ENCODE results near the gene C1orf167.

C1orf167 gene

DNA sequence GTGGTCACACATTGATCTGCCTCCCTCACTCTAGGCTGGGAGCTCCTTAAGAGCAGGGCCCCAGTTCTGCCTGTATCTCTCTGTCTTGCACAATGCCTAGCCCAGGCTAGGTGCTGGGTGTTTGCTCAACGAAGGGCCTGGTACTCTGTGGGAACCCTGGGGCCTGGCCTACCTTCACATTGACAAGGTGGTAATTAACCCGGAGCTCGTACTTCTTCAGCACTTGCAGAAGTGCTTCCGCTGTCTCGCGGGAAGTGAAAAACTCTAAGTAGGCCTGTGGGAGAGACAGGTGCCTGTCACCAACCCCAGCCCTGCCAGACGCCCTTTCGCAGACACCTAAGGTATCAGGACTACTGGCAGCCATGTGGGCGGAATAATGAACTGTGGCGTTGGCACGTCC, 30.1 kb downstream of the C1orf167 start:
- Histone ChIP-seq H3K36me3 (replicated peaks in 1 of 2; ENCODE audit: control insufficient read depth in 2 of 2, insufficient read depth in 2 of 2, low read length in 2 of 2) (peaks cover 18 to 55% of the 10 kb centered on the region in 2 donors), H3K4me3 (ENCODE audit: low read length in 2 of 2) (no peak overlapping the region), H2BK120ac (ENCODE audit: low read depth, low read length) (no peak overlapping the region), H4K91ac (ENCODE audit: low read depth, low read length, poor library complexity) (no peak overlapping the region), H3K14ac (ENCODE audit: low read length) (no peak overlapping the region), H3K27ac (replicated peaks; ENCODE audit: low read length) (no peak overlapping the region), H3K4me1 (ENCODE audit: control insufficient read depth in 2 of 2, insufficient read depth in 1 of 2, low read depth in 1 of 2, low read length in 2 of 2) (peaks cover 17 to 22% of the 10 kb centered on the region in 2 donors), H2AFZ (ENCODE audit: low read length) (no peak overlapping the region), H3K18ac (ENCODE audit: low read length) (no peak overlapping the region), H2BK5ac (ENCODE audit: low read length) (no peak overlapping the region), H3K9ac (ENCODE audit: low read depth, low read length, poor library complexity) (peak overlapping the region; percentile 73), H2BK15ac (ENCODE audit: low read length) (no peak overlapping the region), H3K4me2 (ENCODE audit: insufficient read depth, low read length, poor library complexity, severe bottlenecking) (no peak overlapping the region), H2BK12ac (ENCODE audit: low read length) (no peak overlapping the region), H2AK5ac (ENCODE audit: low read depth, low read length) (no peak overlapping the region), H3K9me3 (replicated peaks in 1 of 2; ENCODE audit: control insufficient read depth in 2 of 2, insufficient read depth in 1 of 2, low read depth in 1 of 2, low read length in 2 of 2) (peaks cover 0 to 2% of the 10 kb centered on the region in 2 donors), H3K79me1 (ENCODE audit: low read depth, low read length) (peaks cover 2% of the 10 kb centered on the region), H3K27me3 (ENCODE audit: control insufficient read depth in 3 of 3, insufficient read depth in 3 of 3, low read depth in 1 of 3, low read length in 3 of 3) (no peaks in the 10 kb centered on the region), H3K4ac (ENCODE audit: low read length) (no peak overlapping the region), H4K8ac (ENCODE audit: low read depth, low read length) (no peak overlapping the region), H3K23ac (ENCODE audit: low read depth, low read length, poor library complexity) (no peak overlapping the region)
- WGBS, 2 donors (ENCODE audit: extremely low coverage in 2 of 2, insufficient read length in 2 of 2, insufficient replicate concordance in 1 of 2) = no CpG with 5 or more reads among the region's 11 CpGs
- DNase-seq (ENCODE audit: low spot score) = no peak

DNA sequence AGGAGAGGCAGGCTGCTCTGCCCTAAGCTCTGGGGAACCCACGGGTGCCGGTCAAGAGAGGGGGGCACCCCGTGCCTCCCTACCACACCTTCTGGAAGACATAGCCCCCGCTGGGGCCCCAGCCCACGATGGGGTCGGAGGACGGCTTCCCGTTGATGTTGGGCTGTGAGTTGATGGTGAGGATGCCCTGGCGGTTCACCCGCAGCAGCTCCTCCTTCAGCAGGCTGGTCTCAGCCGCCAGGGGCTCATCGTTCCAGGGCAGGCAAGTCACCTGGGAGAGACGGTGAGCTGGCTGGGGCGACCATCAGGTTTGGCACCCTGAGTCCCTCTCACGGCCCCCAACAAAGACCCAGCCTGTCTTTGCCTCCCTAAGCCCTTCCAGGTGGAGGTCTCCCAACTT, 31.8 kb downstream of the C1orf167 start:
- H3K18ac ChIP-seq (ENCODE audit: low read length) = no peak overlapping the region
- no CpG with 5 or more reads among the region's 15 CpGs for WGBS, 2 donors (ENCODE audit: extremely low coverage in 2 of 2, insufficient read length in 2 of 2, insufficient replicate concordance in 1 of 2)
- peaks cover 18 to 62% of the 10 kb centered on the region in 2 donors for H3K36me3 ChIP-seq (replicated peaks in 1 of 2; ENCODE audit: control insufficient read depth in 2 of 2, insufficient read depth in 2 of 2, low read length in 2 of 2)
- H2BK12ac ChIP-seq (ENCODE audit: low read length) = no peak overlapping the region
- H3K4me3 ChIP-seq (ENCODE audit: low read length in 2 of 2) = peak overlapping the region in 1 of 2 donors; percentile 17
- no peak overlapping the region for H3K14ac ChIP-seq (ENCODE audit: low read length)
- H3K9me3 ChIP-seq (replicated peaks in 1 of 2; ENCODE audit: control insufficient read depth in 2 of 2, insufficient read depth in 1 of 2, low read depth in 1 of 2, low read length in 2 of 2) = peaks cover 0 to 2% of the 10 kb centered on the region in 2 donors
- no peak overlapping the region for H3K27ac ChIP-seq (replicated peaks; ENCODE audit: low read length)
- no peak overlapping the region for H2BK15ac ChIP-seq (ENCODE audit: low read length)
- H3K27me3 ChIP-seq (ENCODE audit: control insufficient read depth in 3 of 3, insufficient read depth in 3 of 3, low read depth in 1 of 3, low read length in 3 of 3) = no peaks in the 10 kb centered on the region
- no peak for DNase-seq (ENCODE audit: low spot score)
- no peak overlapping the region for H3K4ac ChIP-seq (ENCODE audit: low read length)
- H4K91ac ChIP-seq (ENCODE audit: low read depth, low read length, poor library complexity) = no peak overlapping the region
- H4K8ac ChIP-seq (ENCODE audit: low read depth, low read length) = no peak overlapping the region
- H3K4me2 ChIP-seq (ENCODE audit: insufficient read depth, low read length, poor library complexity, severe bottlenecking) = no peak overlapping the region
- no peak overlapping the region for H2BK5ac ChIP-seq (ENCODE audit: low read length)
- no peak overlapping the region for H2AK5ac ChIP-seq (ENCODE audit: low read depth, low read length)
- no peak overlapping the region for H3K23ac ChIP-seq (ENCODE audit: low read depth, low read length, poor library complexity)
- no peaks in the 10 kb centered on the region for H3K79me1 ChIP-seq (ENCODE audit: low read depth, low read length)
- no peak overlapping the region for H3K9ac ChIP-seq (ENCODE audit: low read depth, low read length, poor library complexity)
- no peak overlapping the region for H2AFZ ChIP-seq (ENCODE audit: low read length)
- H3K4me1 ChIP-seq (ENCODE audit: control insufficient read depth in 2 of 2, insufficient read depth in 1 of 2, low read depth in 1 of 2, low read length in 2 of 2) = peaks cover 3 to 13% of the 10 kb centered on the region in 2 donors
- H2BK120ac ChIP-seq (ENCODE audit: low read depth, low read length) = no peak overlapping the region

DNA sequence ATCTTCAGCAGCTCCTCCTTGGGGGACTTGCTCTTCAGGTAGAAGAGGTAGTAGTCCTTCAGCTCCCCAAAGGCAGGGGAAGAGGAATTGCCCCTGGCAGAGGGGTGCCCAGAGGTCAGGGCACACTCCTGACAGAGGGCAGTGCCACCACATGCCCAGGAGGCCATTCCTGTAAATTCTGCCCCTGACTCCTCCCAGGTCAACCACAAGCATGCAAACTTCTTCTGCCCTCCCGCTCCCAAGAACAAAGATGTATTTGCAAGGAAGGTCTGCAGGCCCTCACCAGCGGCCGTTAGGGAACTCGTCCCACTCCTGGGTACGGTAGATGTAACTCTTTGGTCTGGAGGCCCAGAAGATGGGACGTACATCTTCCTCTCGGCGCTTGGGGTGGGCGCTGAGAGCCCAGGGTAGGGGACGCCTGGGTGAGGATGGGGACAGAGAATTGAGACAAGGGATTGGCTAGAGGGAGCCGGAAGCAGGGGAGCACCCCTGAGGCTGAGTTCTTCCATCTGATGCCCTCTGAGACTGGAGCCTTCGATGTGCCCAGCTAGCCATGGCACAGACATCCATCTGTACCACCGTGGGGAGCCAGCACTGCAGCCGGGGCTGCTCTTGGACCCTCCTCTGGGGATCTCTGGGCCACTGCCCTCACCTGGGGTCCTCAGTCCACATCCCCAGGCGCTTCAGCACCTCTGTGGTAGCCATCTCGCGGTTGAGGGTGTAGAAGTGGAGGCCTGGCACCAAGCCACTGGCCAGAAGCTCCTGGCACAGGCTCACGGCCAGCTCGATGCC, 32.6 kb downstream of the C1orf167 start:
- Histone ChIP-seq H3K36me3 (replicated peaks in 1 of 2; ENCODE audit: control insufficient read depth in 2 of 2, insufficient read depth in 2 of 2, low read length in 2 of 2) (peaks cover 22 to 62% of the 10 kb centered on the region in 2 donors), H3K4ac (ENCODE audit: low read length) (no peak overlapping the region), H3K9ac (ENCODE audit: low read depth, low read length, poor library complexity) (no peak overlapping the region), H2BK120ac (ENCODE audit: low read depth, low read length) (no peak overlapping the region), H2BK5ac (ENCODE audit: low read length) (no peak overlapping the region), H3K23ac (ENCODE audit: low read depth, low read length, poor library complexity) (no peak overlapping the region), H3K79me1 (ENCODE audit: low read depth, low read length) (no peaks in the 10 kb centered on the region), H3K14ac (ENCODE audit: low read length) (no peak overlapping the region), H2AK5ac (ENCODE audit: low read depth, low read length) (no peak overlapping the region), H3K27me3 (ENCODE audit: control insufficient read depth in 3 of 3, insufficient read depth in 3 of 3, low read depth in 1 of 3, low read length in 3 of 3) (no peaks in the 10 kb centered on the region), H4K8ac (ENCODE audit: low read depth, low read length) (no peak overlapping the region), H3K27ac (replicated peaks; ENCODE audit: low read length) (no peak overlapping the region), H2BK12ac (ENCODE audit: low read length) (no peak overlapping the region), H3K4me2 (ENCODE audit: insufficient read depth, low read length, poor library complexity, severe bottlenecking) (no peak overlapping the region), H3K18ac (ENCODE audit: low read length) (no peak overlapping the region), H2BK15ac (ENCODE audit: low read length) (no peak overlapping the region), H4K91ac (ENCODE audit: low read depth, low read length, poor library complexity) (no peak overlapping the region), H3K4me1 (ENCODE audit: control insufficient read depth in 2 of 2, insufficient read depth in 1 of 2, low read depth in 1 of 2, low read length in 2 of 2) (peaks cover 0 to 4% of the 10 kb centered on the region in 2 donors), H3K9me3 (replicated peaks in 1 of 2; ENCODE audit: control insufficient read depth in 2 of 2, insufficient read depth in 1 of 2, low read depth in 1 of 2, low read length in 2 of 2) (peaks cover 0 to 2% of the 10 kb centered on the region in 2 donors), H3K4me3 (ENCODE audit: low read length in 2 of 2) (no peak overlapping the region), H2AFZ (ENCODE audit: low read length) (no peak overlapping the region)
- DNase-seq (ENCODE audit: low spot score) = no peak
- no CpG with 5 or more reads among the region's 19 CpGs for WGBS, 2 donors (ENCODE audit: extremely low coverage in 2 of 2, insufficient read length in 2 of 2, insufficient replicate concordance in 1 of 2)

DNA sequence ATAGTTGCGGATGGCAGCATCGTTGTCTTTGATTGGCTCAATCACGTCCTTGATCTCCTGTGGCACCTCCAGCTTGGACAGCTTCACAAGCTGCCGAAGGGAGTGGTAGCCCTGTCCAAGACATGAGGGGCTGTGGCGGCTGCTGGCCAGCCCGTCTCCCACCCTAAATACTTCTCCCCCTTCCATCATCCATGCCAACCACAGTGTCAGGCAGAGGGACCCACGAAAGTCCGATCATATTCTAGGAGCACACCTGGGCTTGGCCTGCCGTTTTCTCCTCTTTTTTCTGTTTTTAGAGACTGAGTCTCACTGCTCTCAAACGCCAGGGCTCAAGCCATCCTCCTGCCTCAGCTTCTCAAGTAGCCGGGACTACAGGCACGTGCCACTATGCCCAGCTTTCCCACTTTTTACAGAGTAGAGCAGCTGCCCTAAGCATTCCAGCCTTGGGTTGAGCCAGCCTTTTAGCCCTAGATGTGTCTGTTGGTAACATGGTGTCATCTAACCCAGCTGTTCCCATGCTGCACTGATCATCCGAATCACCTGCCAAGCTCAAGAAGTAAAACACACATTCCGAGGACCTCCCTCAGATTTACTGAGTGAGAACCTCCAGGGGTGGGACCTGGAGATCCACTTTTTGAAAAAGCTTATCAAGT, 33.4 kb downstream of the C1orf167 start:
- no peak overlapping the region for H2BK15ac ChIP-seq (ENCODE audit: low read length)
- H3K14ac ChIP-seq (ENCODE audit: low read length) = no peak overlapping the region
- no peak overlapping the region for H3K4ac ChIP-seq (ENCODE audit: low read length)
- no peak overlapping the region for H3K4me3 ChIP-seq (ENCODE audit: low read length in 2 of 2)
- no peak overlapping the region for H3K4me2 ChIP-seq (ENCODE audit: insufficient read depth, low read length, poor library complexity, severe bottlenecking)
- H2BK5ac ChIP-seq (ENCODE audit: low read length) = no peak overlapping the region
- H3K9me3 ChIP-seq (replicated peaks in 1 of 2; ENCODE audit: control insufficient read depth in 2 of 2, insufficient read depth in 1 of 2, low read depth in 1 of 2, low read length in 2 of 2) = peaks cover 0 to 2% of the 10 kb centered on the region in 2 donors
- no peak for DNase-seq (ENCODE audit: low spot score)
- no peak overlapping the region for H2AFZ ChIP-seq (ENCODE audit: low read length)
- no peak overlapping the region for H4K91ac ChIP-seq (ENCODE audit: low read depth, low read length, poor library complexity)
- peaks cover 27 to 63% of the 10 kb centered on the region in 2 donors for H3K36me3 ChIP-seq (replicated peaks in 1 of 2; ENCODE audit: control insufficient read depth in 2 of 2, insufficient read depth in 2 of 2, low read length in 2 of 2)
- H2AK5ac ChIP-seq (ENCODE audit: low read depth, low read length) = no peak overlapping the region
- no peaks in the 10 kb centered on the region for H3K79me1 ChIP-seq (ENCODE audit: low read depth, low read length)
- H3K27ac ChIP-seq (replicated peaks; ENCODE audit: low read length) = no peak overlapping the region
- no peak overlapping the region for H3K23ac ChIP-seq (ENCODE audit: low read depth, low read length, poor library complexity)
- no peak overlapping the region for H2BK120ac ChIP-seq (ENCODE audit: low read depth, low read length)
- H2BK12ac ChIP-seq (ENCODE audit: low read length) = no peak overlapping the region
- no peaks in the 10 kb centered on the region for H3K4me1 ChIP-seq (ENCODE audit: control insufficient read depth in 2 of 2, insufficient read depth in 1 of 2, low read depth in 1 of 2, low read length in 2 of 2)
- H3K9ac ChIP-seq (ENCODE audit: low read depth, low read length, poor library complexity) = no peak overlapping the region
- H4K8ac ChIP-seq (ENCODE audit: low read depth, low read length) = no peak overlapping the region
- no peaks in the 10 kb centered on the region for H3K27me3 ChIP-seq (ENCODE audit: control insufficient read depth in 3 of 3, insufficient read depth in 3 of 3, low read depth in 1 of 3, low read length in 3 of 3)
- H3K18ac ChIP-seq (ENCODE audit: low read length) = no peak overlapping the region
- no CpG with 5 or more reads among the region's 14 CpGs for WGBS, 2 donors (ENCODE audit: extremely low coverage in 2 of 2, insufficient read length in 2 of 2, insufficient replicate concordance in 1 of 2)

Data from neuronal stem cell (in vitro differentiated cells).